IMR-90 (cell line): Measurements from ENCODE around the gene GPC2. TPM values are rescaled to one million over a fixed set of nuclear protein-coding genes. Genes with fewer than 3 reads are reported as not detected.

Source experiments
- ATAC-seq: fragments of 200-7000 bp; cut with Tn5 transposase; 2 replicates; pipeline ENCODE4 v1.9.1; 2020; ENCODE audit warnings: low read depth, mild to moderate bottlenecking, moderate library complexity
- BruUV-seq: library from RNA; stranded (reverse); fragments of 400-500 nt; replicated peaks from 2 replicates; lab custom pipeline; 2021; lab: Mats Ljungman, UMichigan
- CTCF ChIA-PET: fragments of 300-600 bp; formaldehyde crosslinking; extraction: SDS; loops from one replicate; lab custom pipeline; 2021; ENCODE audit warnings: antibody characterized with exemption; lab: Yijun Ruan, JAX
- POLR2A ChIA-PET: fragments of 300-600 bp; sonication (Branson Sonifier 250); formaldehyde crosslinking; loops from one replicate; lab custom pipeline; 2022; ENCODE audit warnings: antibody characterized with exemption; ENCODE audit not compliant: unreplicated experiment; lab: Charles Lee
- DNase-seq: peaks from one replicate; pipeline ENCODE4 v3.0.0; 2013
- H2AFZ ChIP-seq: replicated peaks from 2 replicates; pipeline ENCODE3; 2013; ENCODE audit warnings: low read length, mild to moderate bottlenecking; ENCODE audit not compliant: poor library complexity
- H2AK5ac ChIP-seq: 2 replicates; pipeline ENCODE4 v1.6.1; 2013; ENCODE audit warnings: low read depth, low read length, inconsistent platforms
- H2AK9ac ChIP-seq: replicated peaks from 2 replicates; pipeline ENCODE3; 2013; ENCODE audit warnings: mild to moderate bottlenecking, low read depth, low read length, moderate library complexity; ENCODE audit not compliant: poor library complexity
- H2BK120ac ChIP-seq: 2 replicates; pipeline ENCODE4 v1.6.1; 2013; ENCODE audit warnings: low read depth, low read length, inconsistent platforms
- H2BK15ac ChIP-seq: 3 replicates; pipeline ENCODE4 v1.6.1; 2013; ENCODE audit warnings: low read depth, low read length, inconsistent platforms
- H2BK20ac ChIP-seq: 2 replicates; pipeline ENCODE4 v1.6.1; 2013; ENCODE audit warnings: low read depth, mild to moderate bottlenecking, inconsistent platforms, low read length, moderate library complexity
- H2BK5ac ChIP-seq: 2 replicates; pipeline ENCODE4 v1.6.1; 2013; ENCODE audit warnings: mild to moderate bottlenecking, low read depth, low read length, inconsistent platforms; ENCODE audit not compliant: poor library complexity, severe bottlenecking
- H3K14ac ChIP-seq: replicated peaks from 2 replicates; pipeline ENCODE4 v1.6.1; 2013; ENCODE audit warnings: low read depth, low read length, inconsistent platforms
- H3K18ac ChIP-seq: 2 replicates; pipeline ENCODE4 v1.6.1; 2013; ENCODE audit warnings: low read depth, low read length, control low read depth
- H3K23ac ChIP-seq: 2 replicates; pipeline ENCODE4 v1.6.1; 2013; ENCODE audit warnings: low read depth, low read length, inconsistent platforms
- H3K27ac ChIP-seq: 2 replicates; pipeline ENCODE4 v1.5.1; 2013; ENCODE audit warnings: mild to moderate bottlenecking, control low read depth, low read length; ENCODE audit not compliant: insufficient read depth
- H3K27me3 ChIP-seq: 2 replicates; pipeline ENCODE4 v1.6.1; 2013; ENCODE audit warnings: low read length; ENCODE audit not compliant: control insufficient read depth, insufficient read depth
- H3K36me3 ChIP-seq: 2 replicates; pipeline ENCODE4 v1.6.1; 2013; ENCODE audit warnings: low read length, mixed read lengths; ENCODE audit not compliant: control insufficient read depth, insufficient read depth
- H3K4ac ChIP-seq: 2 replicates; pipeline ENCODE4 v1.6.1; 2013; ENCODE audit warnings: low read depth, low read length, inconsistent platforms
- H3K4me1 ChIP-seq: 2 replicates; pipeline ENCODE4 v1.6.1; 2013; ENCODE audit warnings: low read length, mixed read lengths; ENCODE audit not compliant: control insufficient read depth, insufficient read depth
- H3K4me2 ChIP-seq: 2 replicates; pipeline ENCODE4 v1.6.1; 2013; ENCODE audit warnings: low read depth, mild to moderate bottlenecking, control low read depth, low read length, moderate library complexity
- H3K4me3 ChIP-seq: 2 replicates; pipeline ENCODE4 v1.5.1; 2013; ENCODE audit warnings: low read depth, mild to moderate bottlenecking, control low read depth, low read length, moderate library complexity; ENCODE audit not compliant: insufficient read depth
- H3K56ac ChIP-seq: 2 replicates; pipeline ENCODE4 v1.6.1; 2013; ENCODE audit warnings: low read length, inconsistent platforms; ENCODE audit not compliant: insufficient read depth; ENCODE audit errors: extremely low read depth
- H3K79me1 ChIP-seq, 2 experiments: 2 replicates each; pipeline ENCODE4 v1.6.1; 2013; ENCODE audit warnings: low read length in 2 of 2, inconsistent platforms in 1 of 2, low read depth in 1 of 2
- H3K9ac ChIP-seq: 2 replicates; pipeline ENCODE4 v1.6.1; 2013; ENCODE audit warnings: low read depth, low read length, control low read depth
- H3K9me1 ChIP-seq: 2 replicates; pipeline ENCODE4 v1.6.1; 2013; ENCODE audit warnings: low read length, inconsistent platforms; ENCODE audit not compliant: insufficient read depth
- H3K9me3 ChIP-seq: 2 replicates; pipeline ENCODE4 v1.6.1; 2013; ENCODE audit warnings: low read length; ENCODE audit not compliant: control insufficient read depth, insufficient read depth
- H4K20me1 ChIP-seq: 2 replicates; pipeline ENCODE4 v1.6.1; 2013; ENCODE audit warnings: low read length, inconsistent platforms; ENCODE audit not compliant: insufficient read depth
- H4K5ac ChIP-seq: 2 replicates; pipeline ENCODE4 v1.6.1; 2013; ENCODE audit warnings: mild to moderate bottlenecking, low read depth, low read length, control low read depth
- H4K8ac ChIP-seq, 2 experiments: 2 replicates each; pipeline ENCODE4 v1.6.1; 2013; ENCODE audit warnings: low read depth in 2 of 2, low read length in 2 of 2, control low read depth in 1 of 2, inconsistent platforms in 1 of 2
- H4K91ac ChIP-seq: 2 replicates; pipeline ENCODE4 v1.6.1; 2013; ENCODE audit warnings: low read depth, low read length, inconsistent platforms; ENCODE audit not compliant: insufficient read depth
- CEBPB ChIP-seq: IDR thresholded peaks from 2 replicates; pipeline ENCODE4 v1.6.1; 2012; ENCODE audit warnings: low read depth, low read length, improper control_type of control experiment
- NFE2L2 ChIP-seq: fragments of 150-350 bp; IDR thresholded peaks from 2 replicates; pipeline ENCODE4 v1.6.1; 2016; ENCODE audit warnings: low read depth, mild to moderate bottlenecking, low read length
- RAD21 ChIP-seq: IDR thresholded peaks from 2 replicates; pipeline ENCODE4 v1.6.1; 2012; ENCODE audit warnings: low read length, improper control_type of control experiment
- RCOR1 ChIP-seq: IDR thresholded peaks from 2 replicates; pipeline ENCODE4 v1.6.1; 2012; ENCODE audit warnings: mild to moderate bottlenecking, low read length, improper control_type of control experiment; ENCODE audit not compliant: insufficient replicate concordance
- RFX5 ChIP-seq: IDR thresholded peaks from 2 replicates; pipeline ENCODE4 v1.8.0; 2012; ENCODE audit warnings: low read depth, mild to moderate bottlenecking, low read length, moderate library complexity
- WGBS, 2 experiments: methylation state at CpG; one replicate each; pipeline versions ENCODE4 v1.1.5 to v1.1.7; 2013; ENCODE audit warnings: missing lambda C conversion rate in 2 of 2; ENCODE audit not compliant: insufficient read length in 1 of 2; ENCODE audit errors: extremely low coverage in 2 of 2; 5-methylcytosine and 5-hydroxymethylcytosine counted together
- dilution Hi-C: fragments of 300-500 bp; cut with HindIII; formaldehyde crosslinking; loops from one replicate; pipeline ENCODE4 v1.14.3; 2018; ENCODE audit warnings: low sequenced_read_pairs; ENCODE audit not compliant: unreplicated experiment
- in situ Hi-C: fragments of 300-500 bp; cut with MboI; formaldehyde crosslinking; loops from 3 replicates; pipeline ENCODE4 v1.14.3; 2019; ENCODE audit warnings: low sequenced_read_pairs, inconsistent platforms, mixed read lengths
- intact Hi-C: fragments of 100-400 bp; cut with micrococcal nuclease; formaldehyde crosslinking; loops from 2 replicates; pipeline ENCODE4 v1.10.0; 2022
- polyA plus RNA-seq, 3 experiments: library from polyadenylated mRNA; depleted of rRNA; stranded (reverse); fragments of >200 nt; gene quantifications; 2 replicates each; pipeline ENCODE4 v1.2.3, GENCODE V29; 2012; ENCODE audit warnings: low replicate concordance in 1 of 3
- total RNA-seq: library from RNA; depleted of rRNA; stranded (reverse); fragments of >200 nt; gene quantifications from 2 replicates; pipeline ENCODE4 v1.2.3, GENCODE V29; 2012

The GPC2 gene
- total and polyA plus RNA-seq, 2 of the 4 experiments (the other 2 are of a cell fraction): 1.8 to 6.0 TPM

- TF ChIP-seq RCOR1: no peak
- TF ChIP-seq RFX5: no peak
- no peak for TF ChIP-seq NFE2L2
- no peak for TF ChIP-seq CEBPB
- no peak for TF ChIP-seq RAD21
- POLR2A ChIA-PET: no interaction called here
- dilution Hi-C loops: no loop called here
Observed at GRCh38 chr7:100222445-100223132, 45.4 kb upstream of the GPC2 start.

More at GRCh38 chr7:100222445-100223132, 45.4 kb upstream of the GPC2 start:
- Histone ChIP-seq H3K9me1 (no peaks in the 10 kb centered on the region), H3K9ac (no peak overlapping the region), H4K20me1 (no peaks in the 10 kb centered on the region), H2BK15ac (no peak overlapping the region), H2AK9ac (no peak overlapping the region), H4K91ac (no peak overlapping the region), H4K8ac (no peak overlapping the region), H3K4me3 (no peak overlapping the region), H2BK120ac (no peak overlapping the region), H4K5ac (no peak overlapping the region), H3K27me3 (no peaks in the 10 kb centered on the region), H3K23ac (no peak overlapping the region), H3K4me1 (no peaks in the 10 kb centered on the region), H3K18ac (no peak overlapping the region), H3K36me3 (peaks cover 17% of the 10 kb centered on the region; the same call in 1 of the 2 replicates), H3K56ac (no peak overlapping the region), H3K9me3 (no peaks in the 10 kb centered on the region), H3K4me2 (no peak overlapping the region), H2BK20ac (no peak overlapping the region), H3K4ac (no peak overlapping the region), H3K27ac (no peak overlapping the region), H3K14ac (no peak overlapping the region), H2AK5ac (no peak overlapping the region), H3K79me1 (no peaks in the 10 kb centered on the region), H2BK5ac (no peak overlapping the region), H2AFZ (no peak overlapping the region)
- in situ Hi-C loops: no loop called here
- no TSS peak for BruUV-seq
- CTCF ChIA-PET: no interaction called here
- DNase-seq: no peak
- 97% methylated on average over 6 of the region's 13 CpGs; no CpG with 5 or more reads in 1 of the 2 experiments for WGBS, 2 experiments
- no peak for ATAC-seq
- intact Hi-C loops: no loop called here
